HepG2 (cell line): ENCODE measurements around the gene TSR1. TPM values are rescaled to one million over a fixed set of nuclear protein-coding genes. Genes with fewer than 3 reads are reported as not detected.

ENCODE experiments used
- BCL6 ChIP-seq: IDR thresholded peaks from 2 replicates; pipeline ENCODE4 v1.6.1; 2016; ENCODE audit warnings: missing genetic modification reagents, missing compliant biosample characterization
- CAMTA2 ChIP-seq: sonication (generic); formaldehyde crosslinking; IDR thresholded peaks from 2 replicates; pipeline ENCODE4 v1.4.0; 2020; ENCODE audit warnings: mild to moderate bottlenecking, missing genetic modification reagents, borderline replicate concordance
- ELF3 ChIP-seq: IDR thresholded peaks from 2 replicates; pipeline ENCODE4 v1.6.1; 2016; ENCODE audit warnings: missing genetic modification reagents, missing compliant biosample characterization
- FOXM1 ChIP-seq: sonication (generic); formaldehyde crosslinking; IDR thresholded peaks from 2 replicates; pipeline ENCODE4 v1.5.0; 2020; ENCODE audit warnings: missing genetic modification reagents
- GATA4 ChIP-seq: sonication (generic); IDR thresholded peaks from 2 replicates; pipeline ENCODE4 v1.6.1; 2016; ENCODE audit warnings: antibody characterized with exemption, low read depth, borderline replicate concordance
- MZF1 ChIP-seq: sonication (generic); formaldehyde crosslinking; IDR thresholded peaks from 2 replicates; pipeline ENCODE4 v1.8.1; 2023; ENCODE audit warnings: mild to moderate bottlenecking, missing genetic modification reagents, borderline replicate concordance
- NONO ChIP-seq, 2 experiments: fragments of 450-650 bp in 1 of 2; sonication (generic) in 1 of 2; formaldehyde crosslinking in 1 of 2; IDR thresholded peaks in 1 of 2; conservative IDR thresholded peaks in 1 of 2; 2 replicates each; pipeline versions ENCODE4 v1.6.1 to v1.8.0; 2017 to 2022; ENCODE audit warnings: mild to moderate bottlenecking in 1 of 2, missing genetic modification reagents in 1 of 2, moderate library complexity in 1 of 2
- NR2F1 ChIP-seq, 2 experiments: fragments of 450-650 bp in 1 of 2; formaldehyde crosslinking in 1 of 2; IDR thresholded peaks; 2 replicates each; pipeline versions ENCODE4 v1.5.0 to v1.6.1; 2016 to 2020; ENCODE audit warnings: mild to moderate bottlenecking in 1 of 2, missing compliant biosample characterization in 1 of 2, missing genetic modification reagents in 1 of 2, moderate library complexity in 1 of 2
- TP53 ChIP-seq: sonication (generic); formaldehyde crosslinking; conservative IDR thresholded peaks from 2 replicates; pipeline ENCODE4 v1.4.0; 2020; ENCODE audit warnings: missing genetic modification reagents
- ZFP82 ChIP-seq: sonication (generic); formaldehyde crosslinking; IDR thresholded peaks from 2 replicates; pipeline ENCODE4 v1.5.1; 2020; ENCODE audit warnings: mild to moderate bottlenecking, missing genetic modification reagents, borderline replicate concordance
- ZNF292 ChIP-seq: sonication (generic); formaldehyde crosslinking; IDR thresholded peaks from 2 replicates; pipeline ENCODE4 v1.8.1; 2022; ENCODE audit warnings: mild to moderate bottlenecking, low read depth, missing genetic modification reagents, borderline replicate concordance
- ZNF441 ChIP-seq: sonication (generic); formaldehyde crosslinking; IDR thresholded peaks from 2 replicates; pipeline ENCODE4 v1.7.0; 2021; ENCODE audit warnings: missing genetic modification reagents, borderline replicate concordance
- polyA plus RNA-seq, 8 experiments: library from polyadenylated mRNA; depleted of rRNA in 3 of 8; stranded (reverse) in 7 of 8; unstranded in 1 of 8; fragments of >200 nt; fragmentation: Illumina TruSeq in 4 of 8; extraction: Trizol in 4 of 8; gene quantifications; 2 replicates each; pipeline versions ENCODE4 v1.2.1 to v1.2.3, GENCODE V29; 2011 to 2016; ENCODE audit warnings: low read depth in 4 of 8, missing spikeins in 1 of 8, mixed read lengths in 1 of 8; ENCODE audit not compliant: insufficient read depth in 1 of 8
- total RNA-seq, 5 experiments: library from RNA; depleted of rRNA; stranded (reverse); fragments of >200 nt; fragmentation: Illumina TruSeq; extraction: Trizol; gene quantifications; 2 replicates each; pipeline ENCODE4 v1.2.3, GENCODE V29; 2016; ENCODE audit warnings: low read depth in 1 of 5
- TF ChIP-seq, protein P1 (sequence below): sonication (generic); formaldehyde crosslinking; IDR thresholded peaks from 2 replicates; pipeline ENCODE4 v1.5.0; 2020; ENCODE audit warnings: mild to moderate bottlenecking, missing genetic modification reagents
- TF ChIP-seq, protein P2 (sequence below): sonication (generic); formaldehyde crosslinking; IDR thresholded peaks from 2 replicates; pipeline ENCODE4 v1.8.0; 2022; ENCODE audit warnings: mild to moderate bottlenecking, missing genetic modification reagents, moderate library complexity
- TF ChIP-seq, protein P3 (sequence below): sonication (generic); formaldehyde crosslinking; IDR thresholded peaks from 2 replicates; pipeline ENCODE4 v1.4.0; 2020; ENCODE audit warnings: missing genetic modification reagents
- TF ChIP-seq, protein P4 (sequence below): sonication (generic); formaldehyde crosslinking; IDR thresholded peaks from 2 replicates; pipeline ENCODE4 v1.5.1; 2020; ENCODE audit warnings: mild to moderate bottlenecking, missing genetic modification reagents, moderate library complexity
- TF ChIP-seq, protein P5 (sequence below): sonication (generic); formaldehyde crosslinking; IDR thresholded peaks from 2 replicates; pipeline ENCODE4 v1.8.0; 2022; ENCODE audit warnings: missing genetic modification reagents, mild to moderate bottlenecking, moderate library complexity, borderline replicate concordance

Gene TSR1
- total and polyA plus RNA-seq, 2 of the 13 experiments (the other 11 are each of a cell fraction or from before 2014, with no cell fraction given): 7.1 to 65.8 TPM

DNA sequence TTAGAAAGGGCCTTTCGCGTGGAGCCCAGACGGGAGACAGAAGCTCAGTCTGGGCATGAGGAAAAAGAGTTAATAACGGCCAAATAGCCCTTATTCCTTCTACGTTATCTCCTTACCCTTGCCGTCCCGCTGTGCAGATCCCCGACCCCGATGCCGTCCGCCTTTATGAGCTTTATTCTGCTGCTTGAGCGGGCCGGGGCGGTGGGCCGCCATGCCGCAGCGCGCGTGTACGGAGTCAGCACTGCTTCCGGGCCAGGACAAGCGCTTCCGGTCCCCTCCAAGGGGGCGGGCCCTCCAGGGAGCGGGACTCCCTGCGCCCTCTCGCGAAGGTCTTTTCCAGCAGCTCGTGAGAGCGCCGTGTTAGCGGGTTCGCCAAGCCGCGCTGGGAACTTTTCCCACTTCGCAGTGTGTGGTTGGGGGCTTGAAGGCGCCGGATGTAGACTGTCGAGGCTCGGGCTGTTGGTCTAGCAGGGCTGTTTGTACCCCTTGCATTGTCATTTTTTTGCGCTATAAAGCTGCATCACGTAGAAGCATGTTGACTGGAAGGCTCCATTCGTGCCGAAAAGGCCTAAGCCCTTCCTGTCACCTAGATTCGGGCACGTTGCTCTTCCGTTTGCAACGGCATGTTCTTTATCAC lies at the start of gene TSR1 (continued):
- TF ChIP-seq, protein P1, sequence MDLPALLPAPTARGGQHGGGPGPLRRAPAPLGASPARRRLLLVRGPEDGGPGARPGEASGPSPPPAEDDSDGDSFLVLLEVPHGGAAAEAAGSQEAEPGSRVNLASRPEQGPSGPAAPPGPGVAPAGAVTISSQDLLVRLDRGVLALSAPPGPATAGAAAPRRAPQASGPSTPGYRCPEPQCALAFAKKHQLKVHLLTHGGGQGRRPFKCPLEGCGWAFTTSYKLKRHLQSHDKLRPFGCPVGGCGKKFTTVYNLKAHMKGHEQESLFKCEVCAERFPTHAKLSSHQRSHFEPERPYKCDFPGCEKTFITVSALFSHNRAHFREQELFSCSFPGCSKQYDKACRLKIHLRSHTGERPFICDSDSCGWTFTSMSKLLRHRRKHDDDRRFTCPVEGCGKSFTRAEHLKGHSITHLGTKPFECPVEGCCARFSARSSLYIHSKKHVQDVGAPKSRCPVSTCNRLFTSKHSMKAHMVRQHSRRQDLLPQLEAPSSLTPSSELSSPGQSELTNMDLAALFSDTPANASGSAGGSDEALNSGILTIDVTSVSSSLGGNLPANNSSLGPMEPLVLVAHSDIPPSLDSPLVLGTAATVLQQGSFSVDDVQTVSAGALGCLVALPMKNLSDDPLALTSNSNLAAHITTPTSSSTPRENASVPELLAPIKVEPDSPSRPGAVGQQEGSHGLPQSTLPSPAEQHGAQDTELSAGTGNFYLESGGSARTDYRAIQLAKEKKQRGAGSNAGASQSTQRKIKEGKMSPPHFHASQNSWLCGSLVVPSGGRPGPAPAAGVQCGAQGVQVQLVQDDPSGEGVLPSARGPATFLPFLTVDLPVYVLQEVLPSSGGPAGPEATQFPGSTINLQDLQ (CRISPR knock-in tag): no peak
- TF ChIP-seq GATA4 (peak; percentile 71; the same call in 1 of the 2 replicates), ELF3 (CRISPR knock-in tag) (peak; percentile 73), NONO (IDR thresholded peaks at IDR 0.05) (no peak), NONO (CRISPR knock-in tag; conservative IDR thresholded peaks at IDR 0.05) (peak; percentile 78), FOXM1 (CRISPR knock-in tag) (no peak), ZNF292 (no peak; the same call in 1 of the 2 replicates), MZF1 (CRISPR knock-in tag) (no peak; the same call in 1 of the 2 replicates), TP53 (0 out of 2 replicates have a peak, but pooled peaks have one; percentile 24), BCL6 (CRISPR knock-in tag) (peak; percentile 56; the same call in 1 of the 2 replicates), CAMTA2 (CRISPR knock-in tag) (peak; percentile 89; the same call in 1 of the 2 replicates), ZFP82 (no peak), ZNF441 (CRISPR knock-in tag) (peak; percentile 79; the same call in 1 of the 2 replicates), NR2F1 (CRISPR knock-in tag; IDR thresholded peaks at IDR 0.05) (no peak)
- TF ChIP-seq, protein P2, sequence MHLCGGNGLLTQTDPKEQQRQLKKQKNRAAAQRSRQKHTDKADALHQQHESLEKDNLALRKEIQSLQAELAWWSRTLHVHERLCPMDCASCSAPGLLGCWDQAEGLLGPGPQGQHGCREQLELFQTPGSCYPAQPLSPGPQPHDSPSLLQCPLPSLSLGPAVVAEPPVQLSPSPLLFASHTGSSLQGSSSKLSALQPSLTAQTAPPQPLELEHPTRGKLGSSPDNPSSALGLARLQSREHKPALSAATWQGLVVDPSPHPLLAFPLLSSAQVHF (CRISPR knock-in tag): peak; percentile 46; the same call in 1 of the 2 replicates
- TF ChIP-seq, protein P3, sequence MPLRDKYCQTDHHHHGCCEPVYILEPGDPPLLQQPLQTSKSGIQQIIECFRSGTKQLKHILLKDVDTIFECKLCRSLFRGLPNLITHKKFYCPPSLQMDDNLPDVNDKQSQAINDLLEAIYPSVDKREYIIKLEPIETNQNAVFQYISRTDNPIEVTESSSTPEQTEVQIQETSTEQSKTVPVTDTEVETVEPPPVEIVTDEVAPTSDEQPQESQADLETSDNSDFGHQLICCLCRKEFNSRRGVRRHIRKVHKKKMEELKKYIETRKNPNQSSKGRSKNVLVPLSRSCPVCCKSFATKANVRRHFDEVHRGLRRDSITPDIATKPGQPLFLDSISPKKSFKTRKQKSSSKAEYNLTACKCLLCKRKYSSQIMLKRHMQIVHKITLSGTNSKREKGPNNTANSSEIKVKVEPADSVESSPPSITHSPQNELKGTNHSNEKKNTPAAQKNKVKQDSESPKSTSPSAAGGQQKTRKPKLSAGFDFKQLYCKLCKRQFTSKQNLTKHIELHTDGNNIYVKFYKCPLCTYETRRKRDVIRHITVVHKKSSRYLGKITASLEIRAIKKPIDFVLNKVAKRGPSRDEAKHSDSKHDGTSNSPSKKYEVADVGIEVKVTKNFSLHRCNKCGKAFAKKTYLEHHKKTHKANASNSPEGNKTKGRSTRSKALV: peak; percentile 83
- TF ChIP-seq, protein P4, sequence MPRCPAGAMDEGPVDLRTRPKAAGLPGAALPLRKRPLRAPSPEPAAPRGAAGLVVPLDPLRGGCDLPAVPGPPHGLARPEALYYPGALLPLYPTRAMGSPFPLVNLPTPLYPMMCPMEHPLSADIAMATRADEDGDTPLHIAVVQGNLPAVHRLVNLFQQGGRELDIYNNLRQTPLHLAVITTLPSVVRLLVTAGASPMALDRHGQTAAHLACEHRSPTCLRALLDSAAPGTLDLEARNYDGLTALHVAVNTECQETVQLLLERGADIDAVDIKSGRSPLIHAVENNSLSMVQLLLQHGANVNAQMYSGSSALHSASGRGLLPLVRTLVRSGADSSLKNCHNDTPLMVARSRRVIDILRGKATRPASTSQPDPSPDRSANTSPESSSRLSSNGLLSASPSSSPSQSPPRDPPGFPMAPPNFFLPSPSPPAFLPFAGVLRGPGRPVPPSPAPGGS (CRISPR knock-in tag): peak; percentile 19; the same call in 1 of the 2 replicates
- TF ChIP-seq, protein P5, sequence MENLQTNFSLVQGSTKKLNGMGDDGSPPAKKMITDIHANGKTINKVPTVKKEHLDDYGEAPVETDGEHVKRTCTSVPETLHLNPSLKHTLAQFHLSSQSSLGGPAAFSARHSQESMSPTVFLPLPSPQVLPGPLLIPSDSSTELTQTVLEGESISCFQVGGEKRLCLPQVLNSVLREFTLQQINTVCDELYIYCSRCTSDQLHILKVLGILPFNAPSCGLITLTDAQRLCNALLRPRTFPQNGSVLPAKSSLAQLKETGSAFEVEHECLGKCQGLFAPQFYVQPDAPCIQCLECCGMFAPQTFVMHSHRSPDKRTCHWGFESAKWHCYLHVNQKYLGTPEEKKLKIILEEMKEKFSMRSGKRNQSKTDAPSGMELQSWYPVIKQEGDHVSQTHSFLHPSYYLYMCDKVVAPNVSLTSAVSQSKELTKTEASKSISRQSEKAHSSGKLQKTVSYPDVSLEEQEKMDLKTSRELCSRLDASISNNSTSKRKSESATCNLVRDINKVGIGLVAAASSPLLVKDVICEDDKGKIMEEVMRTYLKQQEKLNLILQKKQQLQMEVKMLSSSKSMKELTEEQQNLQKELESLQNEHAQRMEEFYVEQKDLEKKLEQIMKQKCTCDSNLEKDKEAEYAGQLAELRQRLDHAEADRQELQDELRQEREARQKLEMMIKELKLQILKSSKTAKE (CRISPR knock-in tag): peak; percentile 29; the same call in 1 of the 2 replicates
